NCI-H2171 treated with DMSO at 0.1 percent for 48 hours (cell line): Measurements from ENCODE around the gene RNF217.
"Not testable (repeated sequence)": the region's sequence is repeated elsewhere in the genome, so short reads cannot be mapped to it uniquely, and the experiment has no call there.

Experiments used
- DNase-seq: peaks from one replicate; lab custom pipeline; 2025; lab: John Stamatoyannopoulos, UW

RNF217 gene

DNA sequence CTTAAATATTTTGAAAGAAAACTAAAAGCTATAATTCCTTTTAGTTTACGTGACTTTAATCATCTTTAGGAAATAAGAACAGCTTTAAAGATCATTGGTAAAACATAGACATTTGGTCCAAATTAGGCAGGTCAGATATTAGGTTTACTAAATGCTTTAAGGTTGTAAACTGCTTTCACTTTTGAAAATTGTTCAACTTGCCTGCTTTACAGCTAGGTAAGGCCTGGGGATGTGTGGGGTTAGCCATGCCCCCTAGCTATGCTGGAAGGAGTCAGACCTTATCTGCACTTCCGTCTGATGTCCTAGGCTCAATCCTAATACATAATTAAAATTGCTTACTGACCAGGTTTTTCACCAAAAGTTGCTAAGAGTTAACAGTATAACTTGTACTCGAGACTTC is 160.8 kb downstream of the RNF217 start:
- no peak for DNase-seq

DNA sequence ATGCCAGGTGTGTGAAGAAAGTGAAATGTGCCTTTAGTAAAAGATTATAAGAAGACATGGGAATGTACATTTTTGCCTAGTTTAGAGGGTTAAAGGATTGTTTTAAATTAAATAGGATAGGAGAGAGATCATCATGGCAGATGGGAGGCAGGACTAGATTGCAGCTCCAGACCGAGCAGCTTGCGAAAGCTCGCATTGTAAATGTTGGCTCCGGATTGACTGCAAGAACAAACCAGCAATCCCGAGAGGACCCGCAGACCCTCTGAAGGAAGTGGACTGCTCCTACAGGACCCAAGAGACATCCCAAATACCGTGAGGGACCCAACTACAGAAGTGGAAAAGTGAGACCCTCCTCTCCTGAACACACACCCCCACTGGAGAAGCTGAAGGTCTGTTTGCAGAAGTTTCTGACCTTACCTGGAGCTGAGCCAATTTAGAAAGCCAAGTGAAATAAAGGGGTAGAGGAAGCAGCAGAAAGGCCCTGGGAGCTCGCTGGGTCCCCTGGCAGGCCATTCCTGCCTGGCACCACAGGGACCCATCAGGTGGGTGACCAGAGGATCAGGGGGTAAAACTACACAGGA is 161.3 kb downstream of the RNF217 start:
- no peak for DNase-seq

DNA sequence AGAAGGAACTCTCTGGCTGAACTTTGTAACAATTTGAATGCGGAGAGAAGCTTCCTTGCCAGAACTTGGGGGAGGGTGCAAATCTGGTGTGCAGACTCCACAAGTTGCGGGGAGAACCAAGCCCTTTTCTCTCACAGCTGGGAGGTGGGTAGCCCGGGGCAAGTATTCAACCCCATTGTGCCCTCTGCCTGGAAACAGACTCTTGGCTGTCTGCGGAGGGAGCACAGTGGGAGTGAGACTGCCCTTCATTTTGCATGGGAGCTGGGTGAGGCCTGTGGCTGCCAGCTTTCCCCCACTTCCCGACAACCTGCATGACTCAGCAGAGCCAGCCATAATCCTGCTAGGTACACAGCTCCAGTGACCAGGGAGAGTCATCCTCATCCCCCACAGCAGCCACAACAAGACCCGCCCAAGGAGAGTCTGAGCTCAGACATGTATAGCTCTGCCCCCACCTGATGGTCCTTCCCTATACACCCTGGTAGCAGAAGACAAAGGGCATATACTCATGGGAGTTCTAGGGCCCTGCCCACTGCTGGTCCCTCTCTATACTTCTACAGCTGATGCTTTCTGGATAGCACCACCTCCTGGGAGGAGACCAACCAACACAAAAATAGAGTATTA is 161.9 kb downstream of the RNF217 start:
- no peak for DNase-seq

DNA sequence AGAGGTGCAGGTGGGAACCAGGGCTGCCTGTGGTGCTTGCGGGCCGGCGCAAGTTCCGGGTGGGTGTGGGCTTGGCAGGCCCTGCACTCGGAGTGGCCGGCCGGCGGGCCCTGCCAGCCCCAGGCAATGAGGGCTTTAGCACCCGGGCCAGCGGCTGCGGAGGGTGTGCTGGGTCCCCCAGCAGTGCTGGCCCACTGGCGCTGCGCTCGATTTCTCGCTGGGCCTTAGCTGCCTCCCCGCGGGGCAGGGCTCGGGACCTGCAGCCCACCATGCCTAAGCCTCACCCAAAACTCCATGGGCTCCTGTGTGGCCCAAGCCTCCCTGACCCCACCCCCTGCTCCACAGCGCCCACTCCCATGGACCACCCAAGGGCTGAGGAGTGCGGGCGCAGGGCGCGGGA is 163.6 kb downstream of the RNF217 start:
- not testable (repeated sequence) for DNase-seq

DNA sequence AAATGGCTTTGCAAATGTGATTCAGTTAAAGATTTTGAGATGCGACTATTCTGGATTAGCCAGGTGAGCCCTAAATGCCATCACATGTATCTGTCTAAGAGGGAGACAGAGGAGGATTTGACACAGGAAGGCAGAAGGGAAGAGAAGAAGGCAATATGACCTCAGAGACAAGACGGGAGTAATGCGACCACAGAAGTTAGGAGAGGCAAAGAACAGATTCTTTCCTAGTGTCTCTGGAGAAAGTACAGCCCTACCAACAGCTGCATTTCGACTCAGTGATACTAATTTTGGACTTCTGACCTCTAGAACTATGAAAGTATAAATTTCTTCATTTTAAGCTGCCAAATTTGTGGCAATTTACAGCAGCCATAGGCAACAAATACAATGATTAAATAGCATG is 167.1 kb downstream of the RNF217 start:
- no peak for DNase-seq

DNA sequence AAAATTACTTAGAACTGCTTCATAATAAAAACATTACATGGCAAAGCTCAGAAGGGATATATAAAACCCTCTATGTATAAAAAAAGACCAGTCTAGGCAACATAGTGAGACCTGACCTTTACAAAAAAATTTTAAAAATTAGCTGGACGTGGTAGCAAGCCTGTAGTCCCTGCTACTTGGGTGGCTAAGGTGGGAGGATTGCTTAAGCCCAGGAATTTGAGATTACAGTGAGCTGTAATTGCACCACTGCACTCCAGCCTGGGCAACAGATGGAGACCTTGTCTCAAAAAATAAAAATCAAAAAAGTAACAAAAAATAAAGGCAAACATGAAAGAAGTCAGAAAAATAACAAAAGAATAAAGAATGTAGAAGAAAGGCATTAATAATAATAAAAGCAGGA is 169.8 kb downstream of the RNF217 start:
- no peak for DNase-seq

DNA sequence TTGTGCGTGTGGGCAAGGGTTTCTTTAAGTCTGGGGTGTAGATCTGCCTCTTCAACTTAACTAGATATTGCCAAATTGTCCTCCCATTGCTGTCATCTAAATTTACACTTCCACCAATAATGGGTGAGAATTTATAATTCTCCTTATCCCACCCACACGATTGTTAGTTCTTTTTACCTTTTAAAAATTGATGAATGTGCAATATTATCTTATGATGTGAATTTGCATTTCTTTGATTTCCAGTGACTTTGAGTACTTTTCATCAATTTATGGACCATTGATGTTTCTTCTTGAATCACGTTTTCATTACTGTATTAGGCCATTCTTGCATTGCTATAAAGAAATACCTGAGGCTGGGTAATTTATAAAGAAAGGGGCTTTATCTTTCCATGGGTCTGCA is 174.1 kb downstream of the RNF217 start:
- DNase-seq = no peak

DNA sequence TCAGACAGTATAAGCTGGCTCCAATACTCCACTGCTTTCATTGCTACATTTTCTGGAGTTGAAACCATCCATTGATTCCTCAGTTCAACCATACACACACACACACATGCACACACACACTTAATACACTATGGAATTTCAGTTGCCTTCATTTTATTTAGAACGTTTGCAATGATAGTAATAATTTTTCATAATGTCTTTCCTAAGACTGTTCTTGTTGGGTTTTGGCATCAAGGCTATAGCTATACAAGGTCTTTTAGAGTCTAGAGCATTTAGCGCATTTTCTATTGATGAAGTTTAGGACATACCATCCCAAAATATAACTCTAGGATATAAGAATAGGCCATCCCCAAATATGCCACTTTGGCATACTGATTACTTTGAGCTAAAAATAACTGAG is 175.8 kb downstream of the RNF217 start:
- DNase-seq = no peak

DNA sequence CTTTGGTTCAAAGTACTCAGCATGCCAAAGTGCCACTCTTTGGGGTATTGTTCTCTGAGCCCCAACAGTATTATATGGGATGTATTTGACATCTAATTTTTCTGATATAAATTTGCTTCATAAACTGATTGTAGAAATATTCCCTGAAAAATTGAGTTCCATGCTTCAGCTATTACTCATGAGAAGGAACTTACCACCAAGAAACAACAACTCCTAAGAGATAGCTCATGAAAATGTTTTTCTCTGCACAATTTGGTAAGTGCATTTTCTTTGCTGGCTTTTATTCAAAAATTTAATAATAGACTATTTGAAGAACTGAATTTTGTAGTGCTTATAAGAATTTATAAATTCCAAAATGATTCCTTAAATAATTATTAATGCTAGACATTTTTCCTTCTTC is 178.6 kb downstream of the RNF217 start:
- no peak for DNase-seq
